GM12878 (cell line): ENCODE results near the gene CSNK1G3. TPM values are rescaled to one million over a fixed set of nuclear protein-coding genes. Genes with fewer than 3 reads are reported as not detected.

Experiments used
- ATAC-seq: fragments of 200-7000 bp; cut with Tn5 transposase; 3 replicates; pipeline ENCODE4 v1.9.1; 2020; ENCODE audit warnings: mild to moderate bottlenecking, moderate library complexity
- BruUV-seq: library from RNA; stranded (reverse); fragments of 400-500 nt; replicated peaks from 2 replicates; lab custom pipeline; 2021; lab: Mats Ljungman, UMichigan
- CTCF ChIA-PET: fragments of 300-600 bp; sonication (Branson Sonifier 250); formaldehyde crosslinking; extraction: SDS; loops from one replicate; lab custom pipeline; 2021; ENCODE audit warnings: inconsistent platforms; lab: Yijun Ruan, JAX
- POLR2A ChIA-PET: fragments of 350-600 bp; formaldehyde crosslinking; extraction: SDS; loops from one replicate; lab custom pipeline; 2021; ENCODE audit warnings: inconsistent platforms; lab: Charles Lee
- RAD21 ChIA-PET: fragments of 300-600 bp; sonication (Branson Sonifier 250); formaldehyde crosslinking; loops from one replicate; lab custom pipeline; 2023; ENCODE audit warnings: antibody characterized with exemption; ENCODE audit not compliant: unreplicated experiment; lab: Charles Lee
- SMC1A ChIA-PET: fragments of 300-600 bp; sonication (Branson Sonifier 250); formaldehyde crosslinking; loops from one replicate; lab custom pipeline; 2023; ENCODE audit not compliant: unreplicated experiment, uncharacterized antibody; lab: Charles Lee
- DNase-seq: peaks from one replicate; pipeline ENCODE4 v3.0.0-alpha.2; 2011; ENCODE audit warnings: low read depth, low spot score
- FAIRE-seq: peaks from 3 replicates; lab custom pipeline; 2011; peaks lifted over from hg19 to GRCh38; lab: Jason Lieb, UNC
- H2AFZ ChIP-seq: 2 replicates; pipeline ENCODE4 v1.6.0; 2011; ENCODE audit warnings: low read depth, low read length, control low read depth; ENCODE audit not compliant: control insufficient read depth
- H3K27ac ChIP-seq: 2 replicates; pipeline ENCODE4 v1.5.1; 2011; ENCODE audit warnings: control low read depth; ENCODE audit not compliant: control insufficient read depth, insufficient read depth
- H3K27me3 ChIP-seq, 2 experiments: replicated peaks in 1 of 2; 2 replicates each; pipeline versions ENCODE4 v1.6.0 to v1.6.1; 2011; ENCODE audit warnings: low read length in 1 of 2; ENCODE audit not compliant: control insufficient read depth in 2 of 2, insufficient read depth in 2 of 2
- H3K36me3 ChIP-seq, 2 experiments: 2 replicates each; pipeline ENCODE4 v1.5.1; 2011; ENCODE audit warnings: low read length in 1 of 2; ENCODE audit not compliant: control insufficient read depth in 2 of 2, insufficient read depth in 2 of 2
- H3K4me1 ChIP-seq: 2 replicates; pipeline ENCODE4 v1.6.1; 2011; ENCODE audit warnings: mild to moderate bottlenecking, low read length, moderate library complexity, mixed read lengths; ENCODE audit not compliant: control insufficient read depth, insufficient read depth
- H3K4me2 ChIP-seq: 2 replicates; pipeline ENCODE4 v1.6.0; 2011; ENCODE audit warnings: control low read depth; ENCODE audit not compliant: control insufficient read depth, insufficient read depth
- H3K4me3 ChIP-seq: fragments of 200-600 bp; sonication (generic); 2 replicates; pipeline ENCODE4 v1.5.1; 2016
- H3K79me2 ChIP-seq: 2 replicates; pipeline ENCODE4 v1.6.0; 2011; ENCODE audit warnings: low read length; ENCODE audit not compliant: control insufficient read depth, insufficient read depth
- H3K9ac ChIP-seq: 2 replicates; pipeline ENCODE4 v1.8.0; 2011; ENCODE audit warnings: low read length, control low read depth, mixed read lengths; ENCODE audit not compliant: control insufficient read depth, insufficient read depth
- H3K9me3 ChIP-seq: replicated peaks from 3 replicates; pipeline ENCODE4 v1.5.1; 2011; ENCODE audit warnings: mild to moderate bottlenecking, low read length; ENCODE audit not compliant: control insufficient read depth, insufficient read depth
- H4K20me1 ChIP-seq: 2 replicates; pipeline ENCODE4 v1.6.0; 2011; ENCODE audit not compliant: control insufficient read depth, insufficient read depth
- CEBPB ChIP-seq, 2 experiments: fragments of 150-350 bp in 1 of 2; IDR thresholded peaks; 2 replicates each; pipeline ENCODE4 v1.6.1; 2012 to 2014; ENCODE audit warnings: low read depth in 2 of 2, low read length in 2 of 2, borderline replicate concordance in 1 of 2, inconsistent platforms in 1 of 2
- ETV6 ChIP-seq, 2 experiments: fragments of 450-650 bp in 1 of 2; IDR thresholded peaks in 1 of 2; conservative IDR thresholded peaks in 1 of 2; 2 replicates each; pipeline ENCODE4 v1.6.1; 2014; ENCODE audit warnings: antibody characterized with exemption in 1 of 2, borderline replicate concordance in 1 of 2, low read depth in 1 of 2, mild to moderate bottlenecking in 1 of 2, moderate library complexity in 1 of 2
- IRF5 ChIP-seq: fragments of 450-650 bp; IDR thresholded peaks from 2 replicates; pipeline ENCODE4 v1.6.1; 2017; ENCODE audit warnings: borderline replicate concordance
- NFYB ChIP-seq: IDR thresholded peaks from 2 replicates; pipeline ENCODE4 v1.6.1; 2011; ENCODE audit warnings: low read depth, mild to moderate bottlenecking, low read length, improper control_type of control experiment, moderate library complexity; ENCODE audit not compliant: insufficient read depth
- TCF12 ChIP-seq: IDR thresholded peaks from 2 replicates; pipeline ENCODE4 v1.6.1; 2011; ENCODE audit warnings: low read depth, mild to moderate bottlenecking, low read length
- WGBS: methylation state at CpG from one replicate; pipeline ENCODE4 v1.1.6; 2016; ENCODE audit warnings: low lambda C conversion rate; ENCODE audit not compliant: insufficient replicate concordance, insufficient coverage; ENCODE audit errors: missing lambda C conversion rate; 5-methylcytosine and 5-hydroxymethylcytosine counted together
- in situ Hi-C: fragments of 300-500 bp; cut with MboI; formaldehyde crosslinking; loops from 9 replicates; pipeline ENCODE4 v1.14.3; 2018; ENCODE audit warnings: mixed read lengths
- intact Hi-C: fragments of 100-400 bp; cut with micrococcal nuclease; formaldehyde crosslinking; loops from one replicate; pipeline ENCODE4 v1.14.2; 2022; ENCODE audit not compliant: unreplicated experiment
- polyA plus RNA-seq, 11 experiments: library from polyadenylated mRNA; depleted of rRNA in 4 of 11; unstranded in 6 of 11; stranded (reverse) in 5 of 11; fragments of >200 nt; fragmentation: Nextera tagmentation in 4 of 11; fragmentation: Illumina TruSeq in 1 of 11; extraction: Ambion mirVana in 4 of 11; extraction: Trizol in 1 of 11; gene quantifications; 1 replicate in 1 of 11; 2 replicates in 10 of 11; pipeline versions ENCODE4 v1.2.1 to v1.2.3, GENCODE V29; 2011 to 2016; ENCODE audit warnings: inconsistent platforms in 2 of 11, missing spikeins in 2 of 11, low read depth in 1 of 11
- total RNA-seq, 4 experiments: library from RNA; depleted of rRNA in 3 of 4; stranded (reverse); fragments of >200 nt in 3 of 4; fragmentation: Illumina TruSeq in 1 of 4; extraction: Trizol in 1 of 4; gene quantifications; 2 replicates each; pipeline versions ENCODE4 v1.2.1 to v1.2.3, GENCODE V29; 2013 to 2021

Gene CSNK1G3
- total and polyA plus RNA-seq, 10 of the 15 experiments (the other 5 are each of a cell fraction or from before 2014, with no cell fraction given) = 7.4 to 24.1 (median 17.9) TPM

GRCh38 chr5:123524146-123524545 is 12.2 kb downstream of the CSNK1G3 start:
- Histone ChIP-seq H3K79me2 (peaks cover 84% of the 10 kb centered on the region), H3K27ac (no peak overlapping the region), H4K20me1 (no peaks in the 10 kb centered on the region), H3K4me2 (no peak overlapping the region), H3K36me3 (peaks cover 0 to 6% of the 10 kb centered on the region in 2 experiments; a peak in 1 of 4 replicates), H3K4me3 (no peak overlapping the region), H3K27me3 (no peaks in the 10 kb centered on the region), H3K9me3 (peaks cover 2% of the 10 kb centered on the region; the same call in 2 of the 3 replicates), H3K4me1 (peaks cover 31% of the 10 kb centered on the region), H3K9ac (no peak overlapping the region), H2AFZ (no peak overlapping the region)
- SMC1A ChIA-PET = no interaction called here
- WGBS = 78% methylated on average over 4 of the region's 4 CpGs
- DNase-seq = no peak
- TF ChIP-seq NFYB (no peak), CEBPB (IDR thresholded peaks at IDR 0.05; ENCODE audit: borderline replicate concordance in 1 of 2, low read depth in 2 of 2, low read length in 2 of 2) (no peak), TCF12 (no peak), IRF5 (no peak), ETV6 (conservative IDR thresholded peaks at IDR 0.05 in 1 of 2, IDR thresholded peaks at IDR 0.05 in 1 of 2; ENCODE audit: borderline replicate concordance in 1 of 2, low read depth in 1 of 2) (no peak)
- BruUV-seq = no TSS peak
- POLR2A ChIA-PET = no interaction called here
- in situ Hi-C loops (no loop called here), intact Hi-C loops (no loop called here)
- no peak for FAIRE-seq
- no peak for ATAC-seq
- RAD21 ChIA-PET = no interaction called here
- CTCF ChIA-PET = no interaction called here
